H1 (cell line): ENCODE results near the gene ATF7IP2. TPM values are rescaled to one million over a fixed set of nuclear protein-coding genes. Genes with fewer than 3 reads are reported as not detected.
A peak's percentile ranks its signal among the peaks of the same experiment; 100 is the strongest.

Experiments used
- CTCF ChIA-PET: fragments of 300-600 bp; sonication (Branson Sonifier 250); formaldehyde crosslinking; loops from one replicate; lab custom pipeline; 2021; ENCODE audit not compliant: partially characterized antibody; lab: Charles Lee
- POLR2A ChIA-PET: fragments of 300-600 bp; sonication (Branson Sonifier 250); formaldehyde crosslinking; loops from one replicate; lab custom pipeline; 2021; ENCODE audit warnings: inconsistent platforms; ENCODE audit not compliant: partially characterized antibody; lab: Charles Lee
- DNase-seq, 2 experiments: peaks; one replicate each; pipeline versions ENCODE4 v3.0.0 to v3.0.0-alpha.2; 2010 to 2022; ENCODE audit warnings: low spot score in 2 of 2, low read depth in 1 of 2, mixed read lengths in 1 of 2
- FAIRE-seq: peaks from 2 replicates; lab custom pipeline; 2011; peaks lifted over from hg19 to GRCh38; lab: Jason Lieb, UNC
- H2AFZ ChIP-seq: 2 replicates; pipeline ENCODE4 v1.8.1; 2012; ENCODE audit warnings: low read length, inconsistent platforms
- H2AK5ac ChIP-seq: 2 replicates; pipeline ENCODE4 v1.6.1; 2013; ENCODE audit warnings: low read depth, low read length
- H2BK120ac ChIP-seq: replicated peaks from 2 replicates; pipeline ENCODE3; 2013; ENCODE audit warnings: low read depth, low read length, inconsistent platforms
- H2BK12ac ChIP-seq: 2 replicates; pipeline ENCODE4 v1.6.1; 2013; ENCODE audit warnings: low read depth, low read length
- H2BK15ac ChIP-seq: 2 replicates; pipeline ENCODE4 v1.6.1; 2013; ENCODE audit warnings: low read length
- H2BK20ac ChIP-seq: 2 replicates; pipeline ENCODE4 v1.6.1; 2013; ENCODE audit warnings: low read length
- H2BK5ac ChIP-seq: 2 replicates; pipeline ENCODE4 v1.6.1; 2013; ENCODE audit warnings: low read depth, low read length
- H3K14ac ChIP-seq: 2 replicates; pipeline ENCODE4 v1.6.1; 2013; ENCODE audit warnings: inconsistent platforms; ENCODE audit not compliant: insufficient read length
- H3K18ac ChIP-seq: 2 replicates; pipeline ENCODE4 v1.6.1; 2013; ENCODE audit warnings: low read length; ENCODE audit errors: extremely low read depth
- H3K23ac ChIP-seq: 2 replicates; pipeline ENCODE4 v1.6.1; 2013; ENCODE audit warnings: inconsistent platforms; ENCODE audit not compliant: insufficient read length
- H3K23me2 ChIP-seq: 2 replicates; pipeline ENCODE4 v1.6.1; 2013; ENCODE audit warnings: low read depth, low read length
- H3K27ac ChIP-seq: 2 replicates; pipeline ENCODE4 v1.6.1; 2011; ENCODE audit warnings: low read depth, low read length, inconsistent platforms
- H3K27me3 ChIP-seq, 4 experiments: replicated peaks in 1 of 4; 1 replicate in 1 of 4; 2 replicates in 3 of 4; pipeline versions ENCODE4 v1.6.1 to v1.8.1; 2011 to 2013; ENCODE audit warnings: low read length in 3 of 4, mild to moderate bottlenecking in 3 of 4, inconsistent platforms in 2 of 4, mixed read lengths in 2 of 4, moderate library complexity in 1 of 4; ENCODE audit not compliant: control insufficient read depth in 3 of 4, insufficient read depth in 3 of 4; ENCODE audit errors: extremely low read depth in 1 of 4
- H3K36me3 ChIP-seq, 4 experiments: 2 replicates each; pipeline versions ENCODE4 v1.6.1 to v1.8.1; 2011 to 2013; ENCODE audit warnings: mild to moderate bottlenecking in 4 of 4, low read length in 3 of 4, moderate library complexity in 2 of 4, control low read depth in 1 of 4, inconsistent platforms in 1 of 4; ENCODE audit not compliant: insufficient read depth in 4 of 4, control insufficient read depth in 2 of 4
- H3K4ac ChIP-seq: replicated peaks from 2 replicates; pipeline ENCODE3; 2013; ENCODE audit warnings: low read length, low read depth, mixed read lengths, inconsistent platforms; ENCODE audit not compliant: insufficient read length
- H3K4me1 ChIP-seq, 4 experiments: replicated peaks in 1 of 4; 1 replicate in 1 of 4; 2 replicates in 3 of 4; pipeline versions ENCODE4 v1.6.1 to v1.8.1; 2011 to 2013; ENCODE audit warnings: low read length in 3 of 4, inconsistent platforms in 2 of 4, mixed read lengths in 1 of 4; ENCODE audit not compliant: insufficient read depth in 4 of 4, control insufficient read depth in 3 of 4
- H3K4me2 ChIP-seq, 2 experiments: 2 replicates each; pipeline versions ENCODE4 v1.6.1 to v1.8.1; 2011 to 2013; ENCODE audit warnings: low read depth in 2 of 2, low read length in 2 of 2, control low read depth in 1 of 2, inconsistent platforms in 1 of 2, mild to moderate bottlenecking in 1 of 2; ENCODE audit not compliant: insufficient read depth in 1 of 2
- H3K4me3 ChIP-seq, 4 experiments: fragments of 200-600, 300-600 bp in 1 of 4; sonication (generic), shearing (Covaris generic), sonication (Bioruptor Twin) in 1 of 4; 2 replicates each; pipeline versions ENCODE4 v1.5.1 to v1.8.1; 2011 to 2016; ENCODE audit warnings: low read length in 4 of 4, low read depth in 3 of 4, control low read depth in 2 of 4, inconsistent platforms in 2 of 4, mild to moderate bottlenecking in 2 of 4, mixed read lengths in 1 of 4, moderate library complexity in 1 of 4; ENCODE audit not compliant: insufficient read depth in 2 of 4; ENCODE audit errors: extremely low read depth in 1 of 4
- H3K56ac ChIP-seq: replicated peaks from 2 replicates; pipeline ENCODE3; 2013; ENCODE audit warnings: low read depth, mild to moderate bottlenecking, mixed read lengths, low read length, inconsistent platforms; ENCODE audit not compliant: insufficient read length
- H3K79me1 ChIP-seq: 2 replicates; pipeline ENCODE4 v1.6.1; 2013; ENCODE audit warnings: low read depth, low read length, control low read depth
- H3K79me2 ChIP-seq, 2 experiments: 2 replicates each; pipeline versions ENCODE4 v1.6.1 to v1.8.1; 2012 to 2013; ENCODE audit warnings: low read length in 2 of 2, mild to moderate bottlenecking in 2 of 2, inconsistent platforms in 1 of 2; ENCODE audit not compliant: insufficient read depth in 2 of 2, control insufficient read depth in 1 of 2
- H3K9ac ChIP-seq, 4 experiments: replicated peaks in 1 of 4; 1 replicate in 1 of 4; 2 replicates in 3 of 4; pipeline versions ENCODE4 v1.6.1 to v1.8.1; 2011 to 2013; ENCODE audit warnings: low read depth in 3 of 4, low read length in 3 of 4, control low read depth in 2 of 4, mild to moderate bottlenecking in 2 of 4, moderate library complexity in 2 of 4, inconsistent platforms in 1 of 4; ENCODE audit errors: extremely low read depth in 1 of 4
- H3K9me3 ChIP-seq, 2 experiments: 2 replicates each; pipeline versions ENCODE4 v1.6.1 to v1.8.1; 2012 to 2013; ENCODE audit warnings: mild to moderate bottlenecking in 2 of 2, moderate library complexity in 2 of 2, control low read depth in 1 of 2, inconsistent platforms in 1 of 2, low read depth in 1 of 2, low read length in 1 of 2, mixed read lengths in 1 of 2; ENCODE audit not compliant: insufficient read depth in 2 of 2
- H4K20me1 ChIP-seq, 2 experiments: replicated peaks in 1 of 2; 2 replicates each; pipeline versions ENCODE3 to v1.8.1; 2011 to 2013; ENCODE audit warnings: inconsistent platforms in 2 of 2, low read length in 2 of 2, mild to moderate bottlenecking in 1 of 2; ENCODE audit not compliant: insufficient read depth in 2 of 2, control insufficient read depth in 1 of 2
- H4K5ac ChIP-seq: 2 replicates; pipeline ENCODE4 v1.6.1; 2013; ENCODE audit warnings: low read length, low read depth, mixed read lengths, inconsistent platforms; ENCODE audit not compliant: insufficient read length
- H4K8ac ChIP-seq: 2 replicates; pipeline ENCODE4 v1.8.0; 2013; ENCODE audit warnings: mild to moderate bottlenecking, moderate library complexity, low read length, inconsistent platforms; ENCODE audit not compliant: insufficient read depth; ENCODE audit errors: extremely low read depth
- H4K91ac ChIP-seq: replicated peaks from 2 replicates; pipeline ENCODE3; 2013; ENCODE audit warnings: low read length, mixed read lengths, inconsistent platforms; ENCODE audit not compliant: insufficient read length
- BACH1 ChIP-seq: IDR thresholded peaks from 2 replicates; pipeline ENCODE4 v1.6.1; 2012; ENCODE audit warnings: low read length, improper control_type of control experiment
- BCL11A ChIP-seq, 2 experiments: IDR thresholded peaks; one replicate each; pipeline ENCODE4 v1.6.1; 2011; ENCODE audit warnings: low read depth in 2 of 2, low read length in 2 of 2, mild to moderate bottlenecking in 2 of 2
- EZH2 ChIP-seq: fragments of 200-600 bp; sonication (generic); IDR thresholded peaks from 2 replicates; pipeline ENCODE4 v1.7.1; 2012; ENCODE audit warnings: low read depth, mild to moderate bottlenecking, moderate library complexity, low read length, inconsistent platforms; ENCODE audit not compliant: severe bottlenecking
- FOSL1 ChIP-seq: IDR thresholded peaks from 2 replicates; pipeline ENCODE4 v1.6.1; 2011; ENCODE audit warnings: mild to moderate bottlenecking, low read depth, low read length, moderate library complexity; ENCODE audit not compliant: insufficient read depth
- MAFK ChIP-seq: IDR thresholded peaks from 2 replicates; pipeline ENCODE4 v1.6.1; 2012; ENCODE audit warnings: low read depth, mild to moderate bottlenecking, improper control_type of control experiment, low read length
- WGBS, 2 experiments: shearing (Covaris generic) in 1 of 2; methylation state at CpG; one replicate each; pipeline versions ENCODE4 v1.1.6 to v1.1.7; 2013 to 2015; ENCODE audit warnings: low lambda C conversion rate in 2 of 2, mixed read lengths in 2 of 2, inconsistent platforms in 1 of 2, low coverage in 1 of 2, missing lambda C conversion rate in 1 of 2; ENCODE audit not compliant: insufficient replicate concordance in 2 of 2, insufficient coverage in 1 of 2, insufficient read length in 1 of 2; ENCODE audit errors: extremely low coverage in 1 of 2, missing lambda C conversion rate in 1 of 2; 5-methylcytosine and 5-hydroxymethylcytosine counted together
- polyA plus RNA-seq, 7 experiments: library from polyadenylated mRNA; depleted of rRNA in 3 of 7; stranded (reverse) in 5 of 7; unstranded in 2 of 7; fragments of >200 nt in 5 of 7; fragments of 200-250 nt in 2 of 7; gene quantifications; 1 replicate in 5 of 7; 2 replicates in 1 of 7; 4 replicates in 1 of 7; pipeline versions ENCODE4 v1.2.1 to v1.2.3, GENCODE V29; 2011 to 2013; ENCODE audit warnings: missing spikeins in 2 of 7, mixed read lengths in 2 of 7
- total RNA-seq: library from RNA; stranded (reverse); fragmentation: NEBNext Ultra II Directional; extraction: Animal tissue kit (Norgen Biotek cat#: 25700); gene quantifications from 2 replicates; pipeline ENCODE4 v1.2.1, GENCODE V29; 2021

Gene ATF7IP2
- total and polyA plus RNA-seq, 2 of the 8 experiments (the other 6 are each of a cell fraction or from before 2014, with no cell fraction given): 28.7 to 32.8 TPM

DNA sequence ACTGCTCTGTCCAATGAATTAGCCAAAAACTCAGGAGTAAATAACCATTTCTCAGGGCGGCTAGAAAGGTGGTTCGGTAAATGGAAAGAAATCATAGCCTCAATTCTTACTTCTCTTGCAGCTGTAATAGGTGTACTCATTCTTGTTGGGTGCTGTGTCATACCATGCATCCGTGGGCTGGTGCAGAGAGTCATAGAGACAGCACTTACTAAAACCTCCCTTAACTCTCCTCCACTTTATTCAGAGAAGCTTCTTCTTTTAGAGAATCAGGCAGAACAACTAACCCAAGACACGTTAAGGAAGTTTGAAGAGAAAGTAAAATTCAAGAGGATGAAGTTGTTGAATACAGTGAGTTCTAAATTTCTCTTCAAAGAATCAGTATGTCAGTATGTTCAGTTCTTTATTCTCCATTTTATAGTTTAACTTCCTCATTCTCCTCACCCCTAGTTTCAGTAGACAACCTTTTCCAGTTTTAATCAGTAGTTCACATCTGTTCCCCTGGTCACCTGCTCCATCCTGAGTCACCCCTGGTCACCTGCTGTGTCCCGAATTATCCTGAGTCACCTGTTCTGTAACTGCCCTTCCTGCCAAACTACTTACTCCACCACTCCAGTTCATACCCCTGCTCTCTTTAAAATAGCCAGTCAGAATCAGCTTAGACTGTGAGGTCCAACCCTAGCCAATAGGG is 108.6 kb downstream of the ATF7IP2 start:
- no peak for FAIRE-seq
- POLR2A ChIA-PET: no interaction called here

More for the DNA sequence above, 108.6 kb downstream of the ATF7IP2 start:
- Histone ChIP-seq H3K4me1 (peaks cover 0 to 7% (median 0%) of the 10 kb centered on the region in 4 experiments; a peak in 1 of 7 replicates), H3K23ac (no peak overlapping the region), H4K8ac (no peak overlapping the region), H4K5ac (no peak overlapping the region), H3K4ac (no peak overlapping the region), H3K36me3 (no peaks in the 10 kb centered on the region), H3K9ac (no peak overlapping the region), H4K20me1 (no peaks in the 10 kb centered on the region), H2BK5ac (no peak overlapping the region), H4K91ac (no peak overlapping the region), H2BK20ac (no peak overlapping the region), H3K79me1 (no peaks in the 10 kb centered on the region), H3K14ac (no peak overlapping the region), H3K27me3 (no peaks in the 10 kb centered on the region), H3K27ac (no peak overlapping the region), H2BK120ac (no peak overlapping the region), H3K23me2 (no peaks in the 10 kb centered on the region)
- 68% methylated on average over 5 of the region's 5 CpGs; no CpG with 5 or more reads in 1 of the 2 experiments for WGBS, 2 experiments
- DNase-seq: no peak
- CTCF ChIA-PET: interaction anchor here (0.8 to 1.3 kb wide), 3 partner anchors 10 to 32 kb away, joined by 3 to 5 read pairs (median 4); no protein-coding TSS in a partner anchor
- TF ChIP-seq EZH2: no peak
- TF ChIP-seq BCL11A (IDR thresholded peaks at IDR 0.05; ENCODE audit: low read depth in 2 of 2, low read length in 2 of 2): no peak
- TF ChIP-seq FOSL1: no peak
- TF ChIP-seq BACH1: peak; percentile 94
- peak; percentile 62; the same call in 1 of the 2 replicates for TF ChIP-seq MAFK
- TF ChIP-seq, all 59 proteins: peak for 2
- no peak overlapping the region for H2BK12ac ChIP-seq
- no peak overlapping the region for H2AK5ac ChIP-seq
- no peak overlapping the region for H3K4me3 ChIP-seq
- no peaks in the 10 kb centered on the region for H3K9me3 ChIP-seq
- no peak overlapping the region for H2AFZ ChIP-seq
- H3K56ac ChIP-seq: no peak overlapping the region
- H3K4me2 ChIP-seq: no peak overlapping the region
- H3K79me2 ChIP-seq: no peaks in the 10 kb centered on the region
- H2BK15ac ChIP-seq: no peak overlapping the region
- H3K18ac ChIP-seq: no peak overlapping the region
